Endothelial cell of hepatic sinusoid (primary cell): ENCODE measurements around the gene FAM89B.

ENCODE experiments used
- in situ Hi-C: cut with HindIII; loops from 2 replicates; pipeline ENCODE4 v1.10.0; 2017; ENCODE audit warnings: low sequenced_read_pairs

FAM89B gene

GRCh38 chr11:65538915-65539743 is 33.2 kb upstream of the FAM89B start:
- in situ Hi-C loops, result no loop called here

DNA sequence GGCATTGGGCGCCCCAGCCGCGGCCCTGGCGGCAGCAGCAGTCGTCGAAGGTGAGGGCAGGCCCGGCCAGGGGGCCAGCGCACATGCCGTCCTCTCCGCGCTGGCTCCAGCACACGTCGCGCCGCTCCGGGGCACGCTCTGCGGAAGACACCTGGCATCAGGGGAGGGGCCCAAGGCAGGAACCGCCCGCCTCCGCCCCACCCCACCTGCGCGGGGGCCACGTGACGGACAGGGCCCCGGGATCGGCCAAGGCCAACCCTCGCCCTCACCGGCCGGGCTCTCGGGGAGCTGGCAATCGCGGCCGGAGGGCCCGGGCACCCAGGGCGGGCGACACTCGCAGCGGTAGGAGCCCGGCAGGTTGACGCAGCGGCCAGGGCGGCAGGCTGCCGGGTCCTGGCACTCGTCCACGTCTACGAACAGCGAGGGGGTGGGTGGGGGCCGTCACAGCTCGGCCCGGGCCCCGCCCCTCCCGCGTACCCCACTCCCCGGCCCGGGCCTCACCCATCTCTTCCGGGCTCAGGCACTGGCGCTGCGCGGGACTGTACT is 32.5 kb upstream of the FAM89B start:
- in situ Hi-C loops, result loop anchor here (5.0 kb wide), 1 partner anchor 62 kb away; no protein-coding TSS in a partner anchor

- in situ Hi-C loops, result loop anchor here (5.0 kb wide), 1 partner anchor 62 kb away; no protein-coding TSS in a partner anchor
These were observed 31.8 kb upstream of the FAM89B start for GRCh38 chr11:65540290-65541092.

DNA sequence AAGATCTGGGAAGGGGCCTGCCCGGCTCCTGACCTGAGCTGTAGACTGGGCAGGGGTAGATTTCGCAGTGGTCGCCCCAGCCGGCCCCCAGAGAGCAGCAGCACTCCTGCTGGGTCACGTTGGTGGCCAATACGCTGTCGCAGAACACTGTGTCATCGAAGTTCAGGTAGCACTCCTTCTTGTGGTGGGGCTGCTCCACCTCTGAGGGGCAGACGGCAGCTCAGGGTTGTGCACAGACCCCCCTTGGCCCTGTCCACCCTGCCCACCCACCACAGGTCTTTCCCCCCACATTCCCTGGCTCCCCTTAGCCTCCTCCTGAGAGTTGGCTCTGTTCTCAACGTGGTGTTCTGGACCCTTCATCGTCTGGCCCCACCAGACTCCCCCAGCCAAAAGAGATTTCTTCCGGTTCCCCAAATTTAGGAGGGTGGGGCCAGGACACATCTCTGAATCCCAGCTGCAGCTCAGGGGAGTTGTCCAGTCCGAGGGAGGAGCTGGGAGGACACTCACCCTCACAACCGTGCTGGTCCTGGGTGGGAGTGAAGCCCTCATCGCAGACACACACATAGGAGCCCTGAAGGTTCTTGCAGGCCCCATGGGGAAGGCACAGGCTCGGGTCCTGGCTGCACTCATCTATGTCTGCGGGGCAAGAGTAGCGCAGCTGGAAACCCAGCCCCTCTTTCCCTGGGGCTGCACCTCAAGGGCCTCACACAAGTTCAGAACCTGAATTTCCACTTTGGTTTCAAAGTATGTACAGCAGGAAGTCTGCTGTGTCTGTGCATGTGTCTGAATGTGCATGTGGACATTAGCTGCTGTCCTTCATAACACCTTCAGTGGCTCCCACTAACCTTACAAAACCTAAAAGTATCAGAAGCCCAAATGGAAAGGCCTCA is 31.0 kb upstream of the FAM89B start:
- in situ Hi-C loops, result loop anchor here (5.0 kb wide), 1 partner anchor 61 kb away; no protein-coding TSS in a partner anchor

GRCh38 chr11:65542738-65543390 is 29.5 kb upstream of the FAM89B start:
- in situ Hi-C loops, result loop anchor here (5.0 kb wide), 1 partner anchor 59 kb away; no protein-coding TSS in a partner anchor

- in situ Hi-C loops, result no loop called here
These were observed 26.5 kb upstream of the FAM89B start for GRCh38 chr11:65545853-65546216.

- in situ Hi-C loops, result no loop called here
These were observed 25.9 kb upstream of the FAM89B start for GRCh38 chr11:65546217-65546958.

DNA sequence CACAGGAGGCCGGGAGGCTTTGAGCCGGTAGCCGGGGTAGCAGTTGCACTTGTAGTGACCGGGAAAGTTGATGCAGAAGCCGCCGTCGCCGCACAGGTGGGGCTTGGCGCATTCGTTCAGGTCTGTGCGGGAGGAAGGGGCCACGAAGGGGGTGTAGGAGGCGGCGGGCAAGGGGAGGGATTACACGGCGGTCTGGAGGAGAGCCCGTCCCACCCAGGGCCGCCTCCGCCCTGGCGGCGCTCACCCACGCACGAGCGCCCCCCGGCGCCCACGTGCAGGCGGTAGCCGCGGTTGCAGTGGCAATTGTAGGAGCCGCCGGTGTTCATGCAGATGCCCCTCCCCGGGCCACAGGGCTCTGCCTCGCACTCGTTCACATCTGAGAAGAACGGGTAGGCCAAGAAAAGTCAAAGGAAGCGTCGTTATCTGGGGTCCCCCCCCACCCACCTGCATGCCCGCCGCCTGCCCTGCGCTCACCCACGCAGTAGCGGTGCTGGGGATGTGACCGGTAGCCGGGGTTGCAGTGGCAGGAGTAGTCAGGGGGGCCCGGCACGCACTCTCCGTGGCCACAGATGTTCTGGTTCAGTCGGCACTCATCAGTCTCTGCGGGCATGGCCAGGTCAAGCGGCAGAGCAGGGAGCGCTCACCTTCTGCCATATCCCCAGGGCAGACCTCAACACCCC is 24.8 kb upstream of the FAM89B start:
- in situ Hi-C loops, result no loop called here

DNA sequence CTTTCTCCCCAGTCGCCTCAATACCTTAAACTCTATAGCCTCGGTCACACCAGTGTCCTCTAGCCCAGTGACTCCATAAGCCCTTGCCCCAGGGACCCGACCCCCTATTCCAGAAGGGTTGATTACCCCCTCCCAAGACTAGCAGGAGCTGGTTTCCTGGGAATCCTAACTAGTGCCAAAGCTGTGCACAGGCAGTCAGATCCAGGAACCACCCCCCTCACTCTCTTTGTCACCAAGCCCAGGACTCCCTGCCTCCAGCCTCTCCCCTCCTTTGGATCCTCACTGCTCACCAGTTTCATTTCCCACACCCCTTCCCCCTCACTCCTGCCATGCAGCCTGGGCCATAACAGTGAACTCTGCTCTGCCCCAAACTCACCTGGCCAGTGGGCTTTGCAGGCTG is 23.9 kb upstream of the FAM89B start:
- in situ Hi-C loops, result no loop called here

- in situ Hi-C loops, result no loop called here
These were observed 23.2 kb upstream of the FAM89B start for GRCh38 chr11:65549096-65549495.

- in situ Hi-C loops, result no loop called here
These were observed 20.6 kb upstream of the FAM89B start for GRCh38 chr11:65551572-65552387.

GRCh38 chr11:65552388-65552951 is 19.9 kb upstream of the FAM89B start:
- in situ Hi-C loops, result no loop called here

- in situ Hi-C loops, result no loop called here
These were observed 18.9 kb upstream of the FAM89B start for GRCh38 chr11:65553301-65554001.

DNA sequence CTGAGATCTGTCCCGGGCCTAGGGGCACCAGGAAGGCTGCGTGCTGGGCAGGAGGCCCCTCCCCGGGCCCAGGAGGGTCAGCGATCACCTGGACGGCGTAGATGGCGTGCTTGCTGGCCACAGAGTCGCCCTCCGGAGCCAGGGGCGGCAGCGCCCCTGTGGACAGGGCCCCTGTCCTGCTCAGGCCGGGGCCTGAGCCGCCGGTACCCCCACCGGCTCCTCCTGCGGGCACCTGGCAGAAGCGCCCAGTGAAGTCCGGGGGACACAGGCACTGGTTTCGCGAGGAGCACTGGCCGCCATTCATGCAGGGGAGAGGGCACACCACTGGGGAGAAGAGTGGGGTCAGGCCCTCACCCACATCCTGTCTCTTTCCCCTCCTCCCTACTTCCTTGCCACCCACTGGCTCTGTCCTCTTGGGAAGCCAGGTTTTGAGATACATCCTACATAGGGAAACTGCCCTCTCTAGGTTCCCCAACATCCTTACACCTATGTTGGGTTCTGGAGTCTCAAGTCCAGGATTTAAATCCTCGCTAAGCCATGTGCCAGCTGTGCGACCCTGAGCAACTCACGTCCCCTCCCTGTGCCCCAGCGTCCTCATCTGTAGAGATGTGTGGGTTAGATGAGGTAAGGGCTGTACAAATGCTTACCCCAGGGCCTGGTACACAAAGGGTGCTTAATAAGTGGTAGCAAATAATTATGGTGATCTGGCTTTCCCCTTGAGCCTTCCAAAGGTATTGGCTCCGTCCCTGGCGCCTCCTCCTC is 18.1 kb upstream of the FAM89B start:
- in situ Hi-C loops, result no loop called here

DNA sequence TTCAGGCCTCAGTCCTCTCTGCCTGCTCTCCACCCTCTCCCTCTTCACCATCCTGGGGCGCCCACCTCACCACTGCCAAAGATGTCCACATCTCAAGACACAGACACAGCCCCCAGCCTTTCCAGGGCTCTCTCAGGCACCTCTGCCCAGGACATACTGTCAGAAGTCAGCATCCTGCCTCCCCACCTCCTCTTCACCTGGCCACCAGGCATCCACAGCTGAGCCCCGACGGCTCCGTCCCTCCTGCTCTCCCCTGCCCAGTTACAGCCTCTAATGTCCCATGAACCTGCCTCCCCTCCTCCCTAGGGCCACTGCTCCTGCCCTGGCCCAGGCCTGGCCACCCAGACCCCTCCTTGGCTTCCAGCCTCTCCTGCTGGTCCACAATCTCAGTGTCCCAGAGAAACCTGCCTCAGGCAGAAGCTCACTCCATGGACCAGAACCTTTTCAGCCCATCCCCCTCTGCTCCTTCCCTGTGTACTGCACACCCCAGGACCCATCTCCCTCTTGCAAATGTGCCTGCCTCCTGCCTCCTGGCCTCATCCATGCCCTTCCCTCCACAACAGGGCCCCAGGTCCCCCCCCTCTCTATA is 17.4 kb upstream of the FAM89B start:
- in situ Hi-C loops, result loop anchor here (5.0 kb wide), 1 partner anchor 82 kb away; the partner anchor contains the start of gene SIPA1
